GM19468 (cell line): Measurements from ENCODE around the gene PCGF5.
"Not testable (repeated sequence)": the region's sequence is repeated elsewhere in the genome, so short reads cannot be mapped to it uniquely, and the experiment has no call there.

Experiments used
- ATAC-seq: cut with Tn5 transposase; IDR thresholded peaks from one replicate; pipeline ENCODE4 v1.9.1; 2021; ENCODE audit warnings: mild to moderate bottlenecking, moderate library complexity, moderate number of reproducible peaks; ENCODE audit not compliant: unreplicated experiment; ENCODE audit errors: extremely low read depth

The PCGF5 gene

GRCh38 chr10:91271886-91272285, 51.4 kb downstream of the PCGF5 start:
- no peak for ATAC-seq

GRCh38 chr10:91284486-91285090, 64.1 kb downstream of the PCGF5 start:
- no peak for ATAC-seq

GRCh38 chr10:91286572-91286971, 66.1 kb downstream of the PCGF5 start:
- ATAC-seq: no peak

- no peak for ATAC-seq
Observed at GRCh38 chr10:91287276-91287675, 66.8 kb downstream of the PCGF5 start.

- ATAC-seq: no peak
Observed at GRCh38 chr10:91287912-91288311, 67.4 kb downstream of the PCGF5 start.

GRCh38 chr10:91289305-91289704, 68.8 kb downstream of the PCGF5 start:
- ATAC-seq: no peak

GRCh38 chr10:91290607-91291006, 70.1 kb downstream of the PCGF5 start:
- ATAC-seq: no peak

GRCh38 chr10:91294134-91294906, 73.9 kb downstream of the PCGF5 start:
- no peak for ATAC-seq

GRCh38 chr10:91295346-91295745, 74.9 kb downstream of the PCGF5 start:
- no peak for ATAC-seq

- ATAC-seq: no peak
Observed at GRCh38 chr10:91296471-91296870, 76.0 kb downstream of the PCGF5 start.

GRCh38 chr10:91298224-91298871, 77.9 kb downstream of the PCGF5 start:
- peak; percentile 63 for ATAC-seq

- no peak for ATAC-seq
Observed at GRCh38 chr10:91299999-91300575, 79.6 kb downstream of the PCGF5 start.

- not testable (repeated sequence) for ATAC-seq
Observed at GRCh38 chr10:91302946-91303345, 82.5 kb downstream of the PCGF5 start.

GRCh38 chr10:91305979-91306378, 85.5 kb downstream of the PCGF5 start:
- not testable (repeated sequence) for ATAC-seq

GRCh38 chr10:91307489-91307888, 87.0 kb downstream of the PCGF5 start:
- no peak for ATAC-seq

GRCh38 chr10:91309711-91310110, 89.2 kb downstream of the PCGF5 start:
- ATAC-seq: no peak

- ATAC-seq: no peak
Observed at GRCh38 chr10:91311601-91312381, 91.3 kb downstream of the PCGF5 start.

- ATAC-seq: no peak
Observed at GRCh38 chr10:91312382-91312733, 91.9 kb downstream of the PCGF5 start.

- no peak for ATAC-seq
Observed at GRCh38 chr10:91313796-91314485, 93.5 kb downstream of the PCGF5 start.

GRCh38 chr10:91316486-91316885, 96.0 kb downstream of the PCGF5 start:
- no peak for ATAC-seq
